ENCODE data around the gene KMT2B. TPM values are rescaled to one million over a fixed set of nuclear protein-coding genes. Genes with fewer than 3 reads are reported as not detected.

Gene KMT2B
- total RNA-seq, 1 experiment from 2014 or later, result 66.6 TPM

DNA sequence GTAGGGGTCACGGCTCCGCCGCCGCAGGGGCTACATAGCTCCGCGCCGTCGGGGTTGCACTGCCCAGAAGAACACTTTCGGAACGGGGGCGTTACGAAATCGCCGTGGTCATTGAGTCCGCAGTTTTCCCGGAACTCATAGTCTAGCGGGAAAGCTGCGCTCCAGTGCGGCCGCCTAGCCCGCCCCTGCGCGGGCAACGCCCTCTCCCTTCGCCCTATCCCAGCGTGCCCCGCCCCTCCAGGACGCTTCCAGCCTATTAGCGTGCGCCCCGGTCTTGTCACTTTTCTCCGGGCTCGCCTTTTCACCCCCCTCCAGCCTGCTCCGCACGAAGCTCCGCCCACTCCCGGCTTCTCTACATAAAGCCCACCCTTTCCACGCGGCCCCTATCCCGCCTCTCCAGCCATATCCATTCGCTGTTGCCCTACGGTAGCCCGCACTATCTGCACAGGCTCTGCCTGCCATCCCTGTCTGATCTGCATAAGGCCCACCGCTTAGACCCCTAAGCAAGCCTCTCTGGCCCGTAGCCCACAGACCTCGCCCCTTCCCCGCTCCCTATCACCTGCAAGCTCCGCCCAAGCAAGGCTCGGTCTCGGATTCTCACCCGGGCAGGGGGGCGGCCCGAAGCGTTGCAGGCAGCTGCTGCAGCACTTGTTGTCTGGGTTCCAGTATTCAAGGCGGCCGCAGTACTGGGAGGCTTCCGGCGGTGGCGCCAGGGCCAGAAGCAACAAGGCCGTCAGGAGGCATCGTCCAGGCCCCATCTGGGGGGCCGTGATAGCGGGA, 22.8 kb downstream of the KMT2B start (continued):
- TF ChIP-seq JAZF1 (CRISPR knock-in tag; IDR thresholded peaks at IDR 0.05) (no peak), ESRRA (CRISPR knock-in tag; IDR thresholded peaks at IDR 0.05; ENCODE audit: borderline replicate concordance) (no peak), ZNF671 (CRISPR knock-in tag; IDR thresholded peaks at IDR 0.05) (no peak), NR3C1 (CRISPR knock-in tag; conservative IDR thresholded peaks at IDR 0.05; ENCODE audit: low read depth) (no peak), GTF2I (CRISPR knock-in tag; conservative IDR thresholded peaks at IDR 0.05) (no peak), ELF4 (CRISPR knock-in tag; IDR thresholded peaks at IDR 0.05; ENCODE audit: low read depth) (no peak), SP1 (CRISPR knock-in tag; conservative IDR thresholded peaks at IDR 0.05) (peak; percentile 84), CREM (CRISPR knock-in tag; IDR thresholded peaks at IDR 0.05) (no peak; the same call in 1 of the 2 replicates), TP53 (CRISPR knock-in tag; IDR thresholded peaks at IDR 0.05) (0 out of 2 replicates have a peak, but pooled peaks have one; percentile 39), FOXK1 (CRISPR knock-in tag; IDR thresholded peaks at IDR 0.05) (peak; percentile 79), ZNF263 (CRISPR knock-in tag; IDR thresholded peaks at IDR 0.05; ENCODE audit: low read depth) (no peak), TEAD4 (CRISPR knock-in tag; IDR thresholded peaks at IDR 0.05) (no peak), TEAD1 (CRISPR knock-in tag; IDR thresholded peaks at IDR 0.05) (no peak), SOX15 (CRISPR knock-in tag; IDR thresholded peaks at IDR 0.05) (no peak), MYBL2 (CRISPR knock-in tag; IDR thresholded peaks at IDR 0.05) (0 out of 2 replicates have a peak, but pooled peaks have one; percentile 47), ZNF138 (CRISPR knock-in tag; conservative IDR thresholded peaks at IDR 0.05) (no peak), FOXJ3 (CRISPR knock-in tag; IDR thresholded peaks at IDR 0.05; ENCODE audit: borderline replicate concordance) (no peak)
- TF ChIP-seq, protein P1, sequence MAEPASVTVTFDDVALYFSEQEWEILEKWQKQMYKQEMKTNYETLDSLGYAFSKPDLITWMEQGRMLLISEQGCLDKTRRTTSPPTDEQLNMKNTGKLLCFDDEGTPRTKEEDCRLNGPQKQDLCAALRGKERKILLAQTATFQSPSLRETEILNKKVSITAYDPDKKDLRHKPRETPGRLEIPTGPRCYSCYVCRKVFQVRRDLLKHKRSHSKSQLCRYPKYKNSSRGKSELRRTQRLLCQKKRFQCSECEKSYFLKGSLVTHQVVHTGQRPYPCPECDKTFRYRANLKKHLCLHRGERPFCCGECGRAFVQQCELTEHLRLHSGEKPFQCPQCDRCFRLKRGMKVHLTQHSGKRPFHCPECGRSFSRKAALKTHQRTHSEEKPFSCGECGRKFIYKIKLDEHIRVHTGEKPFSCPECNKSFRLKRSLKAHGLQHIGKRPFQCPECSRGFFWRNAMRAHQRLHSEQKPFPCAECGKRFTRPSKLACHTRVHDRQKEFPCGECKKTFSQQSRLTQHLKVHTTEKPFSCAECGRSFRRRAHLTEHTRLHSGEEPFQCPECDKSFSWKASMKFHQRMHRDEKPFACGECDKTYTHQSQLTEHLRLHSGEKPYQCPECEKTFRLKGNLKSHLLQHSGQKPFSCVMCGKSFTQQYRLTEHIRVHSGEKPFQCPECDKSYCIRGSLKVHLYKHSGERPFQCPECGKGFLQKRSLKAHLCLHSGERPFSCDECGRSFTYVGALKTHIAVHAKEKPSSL (CRISPR knock-in tag; conservative IDR thresholded peaks at IDR 0.05), result no peak
- TF ChIP-seq, protein P2, sequence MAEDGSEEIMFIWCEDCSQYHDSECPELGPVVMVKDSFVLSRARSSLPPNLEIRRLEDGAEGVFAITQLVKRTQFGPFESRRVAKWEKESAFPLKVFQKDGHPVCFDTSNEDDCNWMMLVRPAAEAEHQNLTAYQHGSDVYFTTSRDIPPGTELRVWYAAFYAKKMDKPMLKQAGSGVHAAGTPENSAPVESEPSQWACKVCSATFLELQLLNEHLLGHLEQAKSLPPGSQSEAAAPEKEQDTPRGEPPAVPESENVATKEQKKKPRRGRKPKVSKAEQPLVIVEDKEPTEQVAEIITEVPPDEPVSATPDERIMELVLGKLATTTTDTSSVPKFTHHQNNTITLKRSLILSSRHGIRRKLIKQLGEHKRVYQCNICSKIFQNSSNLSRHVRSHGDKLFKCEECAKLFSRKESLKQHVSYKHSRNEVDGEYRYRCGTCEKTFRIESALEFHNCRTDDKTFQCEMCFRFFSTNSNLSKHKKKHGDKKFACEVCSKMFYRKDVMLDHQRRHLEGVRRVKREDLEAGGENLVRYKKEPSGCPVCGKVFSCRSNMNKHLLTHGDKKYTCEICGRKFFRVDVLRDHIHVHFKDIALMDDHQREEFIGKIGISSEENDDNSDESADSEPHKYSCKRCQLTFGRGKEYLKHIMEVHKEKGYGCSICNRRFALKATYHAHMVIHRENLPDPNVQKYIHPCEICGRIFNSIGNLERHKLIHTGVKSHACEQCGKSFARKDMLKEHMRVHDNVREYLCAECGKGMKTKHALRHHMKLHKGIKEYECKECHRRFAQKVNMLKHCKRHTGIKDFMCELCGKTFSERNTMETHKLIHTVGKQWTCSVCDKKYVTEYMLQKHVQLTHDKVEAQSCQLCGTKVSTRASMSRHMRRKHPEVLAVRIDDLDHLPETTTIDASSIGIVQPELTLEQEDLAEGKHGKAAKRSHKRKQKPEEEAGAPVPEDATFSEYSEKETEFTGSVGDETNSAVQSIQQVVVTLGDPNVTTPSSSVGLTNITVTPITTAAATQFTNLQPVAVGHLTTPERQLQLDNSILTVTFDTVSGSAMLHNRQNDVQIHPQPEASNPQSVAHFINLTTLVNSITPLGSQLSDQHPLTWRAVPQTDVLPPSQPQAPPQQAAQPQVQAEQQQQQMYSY (CRISPR knock-in tag; IDR thresholded peaks at IDR 0.05), result no peak
- TF ChIP-seq, protein P3, sequence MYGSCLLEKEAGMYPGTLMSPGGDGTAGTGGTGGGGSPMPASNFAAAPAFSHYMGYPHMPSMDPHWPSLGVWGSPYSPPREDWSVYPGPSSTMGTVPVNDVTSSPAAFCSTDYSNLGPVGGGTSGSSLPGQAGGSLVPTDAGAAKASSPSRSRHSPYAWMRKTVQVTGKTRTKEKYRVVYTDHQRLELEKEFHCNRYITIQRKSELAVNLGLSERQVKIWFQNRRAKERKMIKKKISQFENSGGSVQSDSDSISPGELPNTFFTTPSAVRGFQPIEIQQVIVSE (CRISPR knock-in tag; IDR thresholded peaks at IDR 0.05; ENCODE audit: borderline replicate concordance), result no peak
- TF ChIP-seq, protein P4, sequence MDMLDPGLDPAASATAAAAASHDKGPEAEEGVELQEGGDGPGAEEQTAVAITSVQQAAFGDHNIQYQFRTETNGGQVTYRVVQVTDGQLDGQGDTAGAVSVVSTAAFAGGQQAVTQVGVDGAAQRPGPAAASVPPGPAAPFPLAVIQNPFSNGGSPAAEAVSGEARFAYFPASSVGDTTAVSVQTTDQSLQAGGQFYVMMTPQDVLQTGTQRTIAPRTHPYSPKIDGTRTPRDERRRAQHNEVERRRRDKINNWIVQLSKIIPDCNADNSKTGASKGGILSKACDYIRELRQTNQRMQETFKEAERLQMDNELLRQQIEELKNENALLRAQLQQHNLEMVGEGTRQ (CRISPR knock-in tag; IDR thresholded peaks at IDR 0.05), result no peak
- TF ChIP-seq, protein P5, sequence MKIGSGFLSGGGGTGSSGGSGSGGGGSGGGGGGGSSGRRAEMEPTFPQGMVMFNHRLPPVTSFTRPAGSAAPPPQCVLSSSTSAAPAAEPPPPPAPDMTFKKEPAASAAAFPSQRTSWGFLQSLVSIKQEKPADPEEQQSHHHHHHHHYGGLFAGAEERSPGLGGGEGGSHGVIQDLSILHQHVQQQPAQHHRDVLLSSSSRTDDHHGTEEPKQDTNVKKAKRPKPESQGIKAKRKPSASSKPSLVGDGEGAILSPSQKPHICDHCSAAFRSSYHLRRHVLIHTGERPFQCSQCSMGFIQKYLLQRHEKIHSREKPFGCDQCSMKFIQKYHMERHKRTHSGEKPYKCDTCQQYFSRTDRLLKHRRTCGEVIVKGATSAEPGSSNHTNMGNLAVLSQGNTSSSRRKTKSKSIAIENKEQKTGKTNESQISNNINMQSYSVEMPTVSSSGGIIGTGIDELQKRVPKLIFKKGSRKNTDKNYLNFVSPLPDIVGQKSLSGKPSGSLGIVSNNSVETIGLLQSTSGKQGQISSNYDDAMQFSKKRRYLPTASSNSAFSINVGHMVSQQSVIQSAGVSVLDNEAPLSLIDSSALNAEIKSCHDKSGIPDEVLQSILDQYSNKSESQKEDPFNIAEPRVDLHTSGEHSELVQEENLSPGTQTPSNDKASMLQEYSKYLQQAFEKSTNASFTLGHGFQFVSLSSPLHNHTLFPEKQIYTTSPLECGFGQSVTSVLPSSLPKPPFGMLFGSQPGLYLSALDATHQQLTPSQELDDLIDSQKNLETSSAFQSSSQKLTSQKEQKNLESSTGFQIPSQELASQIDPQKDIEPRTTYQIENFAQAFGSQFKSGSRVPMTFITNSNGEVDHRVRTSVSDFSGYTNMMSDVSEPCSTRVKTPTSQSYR (CRISPR knock-in tag; IDR thresholded peaks at IDR 0.05), result peak; percentile 33; the same call in 1 of the 2 replicates
- TF ChIP-seq, protein P6, sequence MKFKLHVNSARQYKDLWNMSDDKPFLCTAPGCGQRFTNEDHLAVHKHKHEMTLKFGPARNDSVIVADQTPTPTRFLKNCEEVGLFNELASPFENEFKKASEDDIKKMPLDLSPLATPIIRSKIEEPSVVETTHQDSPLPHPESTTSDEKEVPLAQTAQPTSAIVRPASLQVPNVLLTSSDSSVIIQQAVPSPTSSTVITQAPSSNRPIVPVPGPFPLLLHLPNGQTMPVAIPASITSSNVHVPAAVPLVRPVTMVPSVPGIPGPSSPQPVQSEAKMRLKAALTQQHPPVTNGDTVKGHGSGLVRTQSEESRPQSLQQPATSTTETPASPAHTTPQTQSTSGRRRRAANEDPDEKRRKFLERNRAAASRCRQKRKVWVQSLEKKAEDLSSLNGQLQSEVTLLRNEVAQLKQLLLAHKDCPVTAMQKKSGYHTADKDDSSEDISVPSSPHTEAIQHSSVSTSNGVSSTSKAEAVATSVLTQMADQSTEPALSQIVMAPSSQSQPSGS (CRISPR knock-in tag; IDR thresholded peaks at IDR 0.05; ENCODE audit: borderline replicate concordance, low read depth), result no peak
- TF ChIP-seq, protein P7, sequence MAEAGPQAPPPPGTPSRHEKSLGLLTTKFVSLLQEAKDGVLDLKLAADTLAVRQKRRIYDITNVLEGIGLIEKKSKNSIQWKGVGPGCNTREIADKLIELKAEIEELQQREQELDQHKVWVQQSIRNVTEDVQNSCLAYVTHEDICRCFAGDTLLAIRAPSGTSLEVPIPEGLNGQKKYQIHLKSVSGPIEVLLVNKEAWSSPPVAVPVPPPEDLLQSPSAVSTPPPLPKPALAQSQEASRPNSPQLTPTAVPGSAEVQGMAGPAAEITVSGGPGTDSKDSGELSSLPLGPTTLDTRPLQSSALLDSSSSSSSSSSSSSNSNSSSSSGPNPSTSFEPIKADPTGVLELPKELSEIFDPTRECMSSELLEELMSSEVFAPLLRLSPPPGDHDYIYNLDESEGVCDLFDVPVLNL (CRISPR knock-in tag; IDR thresholded peaks at IDR 0.05; ENCODE audit: borderline replicate concordance, low read depth), result no peak
